Adrenal gland (tissue), 12 donors: ENCODE results near the gene CWC27. TPM values are rescaled to one million over a fixed set of nuclear protein-coding genes. Genes with fewer than 3 reads are reported as not detected.

Source experiments
- DNase-seq, 7 donors: peaks; one replicate each; pipeline ENCODE4 v3.0.0-alpha.2; 2019 to 2020
- H3K27ac ChIP-seq, 5 donors: fragments of 200-600 bp; sonication (generic) in 4 of 5; 1 replicate in 3 of 5; 2 replicates in 2 of 5; pipeline versions ENCODE4 v1.5.1 to v1.8.0; 2016 to 2020; ENCODE audit warnings: mild to moderate bottlenecking in 1 of 5
- H3K27me3 ChIP-seq: fragments of 200-600 bp; 2 replicates; pipeline ENCODE4 v1.8.0; 2021
- H3K36me3 ChIP-seq, 2 donors: fragments of 200-600 bp; replicated peaks in 1 of 2; 1 replicate in 1 of 2; 2 replicates in 1 of 2; pipeline versions ENCODE4 v1.5.1 to v1.8.0; 2018 to 2022
- H3K4me1 ChIP-seq, 2 donors: fragments of 200-600 bp; replicated peaks in 1 of 2; 1 replicate in 1 of 2; 2 replicates in 1 of 2; pipeline versions ENCODE4 v1.5.1 to v1.8.0; 2018 to 2021
- H3K4me3 ChIP-seq, 4 donors: fragments of 200-600 bp; sonication (generic) in 3 of 4; one replicate each; pipeline ENCODE4 v1.5.1; 2016 to 2018
- H3K9me3 ChIP-seq, 3 donors: fragments of 200-600 bp; sonication (generic) in 1 of 3; replicated peaks in 1 of 3; 1 replicate in 2 of 3; 2 replicates in 1 of 3; pipeline versions ENCODE4 v1.5.1 to v1.8.0; 2016 to 2021
- POLR2A ChIP-seq, 2 donors: fragments of 450-650 bp; IDR thresholded peaks; one replicate each; pipeline ENCODE4 v1.6.1; 2017; ENCODE audit warnings: antibody characterized with exemption in 2 of 2, mild to moderate bottlenecking in 2 of 2, moderate library complexity in 1 of 2
- WGBS, 4 donors: extraction: QIAGEN DNeasy Blood & Tissue Kit in 2 of 4; methylation state at CpG; one replicate each; pipeline versions ENCODE4 v1.1.5 to v1.1.7; 2013 to 2017; 5-methylcytosine and 5-hydroxymethylcytosine counted together
- intact Hi-C, 2 donors: fragments of 100-400 bp; cut with DNase I; formaldehyde crosslinking; loops; one replicate each; pipeline versions ENCODE4 v1.14.1 to v1.15.0; 2022 to 2023
- polyA plus RNA-seq, 3 donors: library from polyadenylated mRNA; stranded (reverse); fragments of 200-250 nt in 2 of 3; fragments of 350-450 nt in 1 of 3; fragmentation: Illumina TruSeq in 1 of 3; extraction: RNeasy Lipid Tissue Mini Kit (QIAGEN cat#74804) in 1 of 3; gene quantifications; one replicate each; pipeline ENCODE4 v1.2.3, GENCODE V29; 2013 to 2014
- total RNA-seq, 9 donors: library from RNA; depleted of rRNA in 4 of 9; stranded (reverse); fragments of >200 nt in 4 of 9; fragments of 120-200 nt in 1 of 9; fragmentation: NEBNext Ultra II Directional in 1 of 9; extraction: Animal tissue kit (Norgen Biotek cat#: 25700) in 1 of 9; gene quantifications; one replicate each; pipeline versions ENCODE4 v1.1.0 to v1.2.4, GENCODE V29; 2013 to 2023
- TF ChIP-seq, protein P1 (sequence below), 6 experiments: fragments of 450-650 bp in 4 of 6; fragments of 200-600 bp in 2 of 6; sonication (generic) in 1 of 6; IDR thresholded peaks; 1 replicate in 5 of 6; 2 replicates in 1 of 6; pipeline versions ENCODE4 v1.5.1 to v1.8.0; 2016 to 2021; ENCODE audit warnings: antibody characterized with exemption in 6 of 6, mild to moderate bottlenecking in 2 of 6, moderate library complexity in 1 of 6
- donor health status: healthy with polysubstance abuse.
- donor health status: Bipolar disorder and iron deficiency.
- donor health status: DM: yes; HTN: yes; CAD: no.
- donor health status: DM: no; HTN: no; CAD: no.
- donor health status: DM: no; HTN: no; CAD: no.
- donor health status: DM: yes; HTN: yes; CAD: no.

The CWC27 gene
- total and polyA plus RNA-seq, 12 donors: 7.3 to 31.0 (median 15.6) TPM

DNA sequence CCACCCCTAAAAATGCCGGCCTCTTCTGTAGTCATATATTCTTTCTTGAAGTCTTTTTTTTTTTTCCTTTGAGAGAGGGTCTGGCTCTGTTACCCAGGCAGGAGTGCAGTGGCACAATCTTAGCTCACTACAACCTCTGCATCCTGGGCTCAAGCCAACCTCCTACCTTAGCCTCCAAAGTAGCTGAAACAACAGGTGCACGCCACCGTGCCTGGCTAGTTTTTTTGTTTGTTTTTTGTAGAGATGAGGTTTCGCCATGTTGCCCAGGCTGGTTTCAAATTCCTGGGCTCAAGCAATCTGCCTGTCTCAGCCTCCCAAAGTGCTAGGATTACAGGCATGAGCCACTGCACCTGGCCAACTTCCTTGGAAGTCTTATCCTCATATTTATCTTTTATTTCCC is 19.3 kb upstream of the CWC27 start:
- WGBS, 4 donors: 93 to 98% (median 98%) methylated on average over 4 of the region's 4 CpGs
- no peak overlapping the region for H3K4me3 ChIP-seq
- H3K27ac ChIP-seq: no peak overlapping the region
- H3K27me3 ChIP-seq: no peaks in the 10 kb centered on the region
- TF ChIP-seq POLR2A (IDR thresholded peaks at IDR 0.05): no peak
- TF ChIP-seq, protein P1, sequence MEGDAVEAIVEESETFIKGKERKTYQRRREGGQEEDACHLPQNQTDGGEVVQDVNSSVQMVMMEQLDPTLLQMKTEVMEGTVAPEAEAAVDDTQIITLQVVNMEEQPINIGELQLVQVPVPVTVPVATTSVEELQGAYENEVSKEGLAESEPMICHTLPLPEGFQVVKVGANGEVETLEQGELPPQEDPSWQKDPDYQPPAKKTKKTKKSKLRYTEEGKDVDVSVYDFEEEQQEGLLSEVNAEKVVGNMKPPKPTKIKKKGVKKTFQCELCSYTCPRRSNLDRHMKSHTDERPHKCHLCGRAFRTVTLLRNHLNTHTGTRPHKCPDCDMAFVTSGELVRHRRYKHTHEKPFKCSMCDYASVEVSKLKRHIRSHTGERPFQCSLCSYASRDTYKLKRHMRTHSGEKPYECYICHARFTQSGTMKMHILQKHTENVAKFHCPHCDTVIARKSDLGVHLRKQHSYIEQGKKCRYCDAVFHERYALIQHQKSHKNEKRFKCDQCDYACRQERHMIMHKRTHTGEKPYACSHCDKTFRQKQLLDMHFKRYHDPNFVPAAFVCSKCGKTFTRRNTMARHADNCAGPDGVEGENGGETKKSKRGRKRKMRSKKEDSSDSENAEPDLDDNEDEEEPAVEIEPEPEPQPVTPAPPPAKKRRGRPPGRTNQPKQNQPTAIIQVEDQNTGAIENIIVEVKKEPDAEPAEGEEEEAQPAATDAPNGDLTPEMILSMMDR (IDR thresholded peaks at IDR 0.05): no peak
- no peak for DNase-seq
- H3K9me3 ChIP-seq: no peaks in the 10 kb centered on the region
- no peaks in the 10 kb centered on the region for H3K36me3 ChIP-seq
- H3K4me1 ChIP-seq: no peaks in the 10 kb centered on the region
- intact Hi-C loops: no loop called here

DNA sequence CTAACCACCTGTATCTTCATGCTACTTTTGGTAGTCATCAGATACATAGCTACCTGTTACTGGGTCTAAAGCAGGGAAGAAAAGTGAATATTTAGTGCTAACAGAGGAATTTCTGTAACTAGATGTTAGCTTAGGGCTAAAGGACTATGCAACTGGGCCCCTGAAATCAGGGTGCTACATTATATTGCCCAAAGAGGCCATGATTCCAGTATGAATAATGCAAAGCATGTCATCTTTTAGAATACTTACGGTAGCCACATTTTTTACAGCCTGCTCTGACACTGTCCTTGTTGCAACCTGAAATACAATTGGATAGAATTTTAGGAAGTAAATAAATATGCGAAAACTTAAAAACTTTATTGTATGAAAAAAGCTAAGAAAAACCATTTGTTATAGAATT is 14.7 kb upstream of the CWC27 start:
- 95 to 97% (median 96%) methylated on average over 2 of the region's 2 CpGs for WGBS, 4 donors
- H3K27ac ChIP-seq: no peak overlapping the region
- H3K4me1 ChIP-seq: no peaks in the 10 kb centered on the region
- H3K36me3 ChIP-seq: no peaks in the 10 kb centered on the region
- no peak for TF ChIP-seq POLR2A (IDR thresholded peaks at IDR 0.05)
- TF ChIP-seq, protein P1 (IDR thresholded peaks at IDR 0.05): no peak
- no peaks in the 10 kb centered on the region for H3K27me3 ChIP-seq
- no peak overlapping the region for H3K4me3 ChIP-seq
- intact Hi-C loops: no loop called here
- no peak for DNase-seq
- H3K9me3 ChIP-seq: no peaks in the 10 kb centered on the region

DNA sequence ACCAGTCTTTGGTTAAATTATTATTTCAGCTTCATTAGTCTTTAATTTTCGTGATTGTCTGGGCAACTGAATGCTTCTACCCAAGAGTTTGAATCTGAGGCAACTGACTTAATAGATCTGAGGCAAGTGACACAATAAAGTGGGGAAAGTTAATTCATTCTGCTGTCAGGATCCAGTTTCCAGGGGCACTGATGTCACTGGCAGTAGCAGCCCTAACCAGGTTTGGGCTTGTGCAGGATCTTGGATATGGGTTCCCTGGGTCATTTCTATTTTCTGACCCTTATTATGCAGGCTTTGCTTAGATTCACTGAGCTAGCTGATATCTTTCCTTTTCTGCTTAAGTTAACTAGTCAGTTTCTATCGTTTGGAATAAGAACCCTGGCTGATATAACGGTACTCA is 9.8 kb upstream of the CWC27 start:
- intact Hi-C loops: no loop called here

DNA sequence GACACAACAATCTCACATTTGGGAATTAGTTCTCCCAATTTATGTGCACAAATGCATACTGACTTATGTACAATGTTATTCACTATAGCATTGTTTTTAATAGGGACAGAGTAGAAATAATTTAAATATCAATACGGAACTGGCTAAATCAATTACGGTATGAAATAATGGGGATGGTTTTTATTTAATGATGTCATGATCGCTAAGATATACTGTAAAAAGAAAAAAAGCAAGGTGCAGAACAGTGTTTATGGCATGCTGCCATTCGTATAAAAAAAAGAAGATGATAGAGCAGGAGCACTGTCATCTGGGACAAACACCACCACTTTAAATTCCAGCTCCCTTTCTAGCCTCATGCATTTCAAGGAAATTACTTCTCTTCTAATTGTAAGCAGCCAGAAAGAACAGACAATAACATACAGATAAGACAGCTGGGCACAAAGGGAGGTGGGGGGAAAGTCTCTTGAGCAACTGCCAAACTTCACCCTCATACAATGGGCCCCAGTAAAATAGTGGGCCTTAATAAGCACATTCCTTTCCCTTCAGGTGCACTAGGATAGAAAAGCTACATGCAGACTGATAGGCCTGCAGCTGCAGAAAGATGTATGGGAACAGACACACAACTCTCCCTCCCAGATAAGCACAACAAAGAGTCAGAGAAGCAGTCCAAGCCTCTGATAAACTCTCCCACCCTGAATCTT is 8.6 kb upstream of the CWC27 start:
- TF ChIP-seq, protein P1 (IDR thresholded peaks at IDR 0.05): no peak
- no peak for TF ChIP-seq POLR2A (IDR thresholded peaks at IDR 0.05)
- Histone ChIP-seq H3K27me3 (no peaks in the 10 kb centered on the region), H3K27ac (no peak overlapping the region), H3K4me1 (peaks cover 0 to 4% of the 10 kb centered on the region in 2 donors), H3K9me3 (no peaks in the 10 kb centered on the region), H3K4me3 (no peak overlapping the region), H3K36me3 (peaks cover 0 to 11% of the 10 kb centered on the region in 2 donors)
- no peak for DNase-seq
- 74 to 89% (median 84%) methylated on average over 4 of the region's 4 CpGs for WGBS, 4 donors
- intact Hi-C loops: no loop called here

More for the DNA sequence above, 9.8 kb upstream of the CWC27 start:
- Histone ChIP-seq H3K9me3 (no peaks in the 10 kb centered on the region), H3K4me3 (no peak overlapping the region), H3K36me3 (no peaks in the 10 kb centered on the region), H3K4me1 (no peaks in the 10 kb centered on the region), H3K27me3 (no peaks in the 10 kb centered on the region), H3K27ac (no peak overlapping the region)
- no peak for DNase-seq
- TF ChIP-seq, protein P1 (IDR thresholded peaks at IDR 0.05): no peak
- TF ChIP-seq POLR2A (IDR thresholded peaks at IDR 0.05): no peak
- 78 to 89% (median 86%) methylated on average over 3 of the region's 3 CpGs for WGBS, 4 donors
